DND-41 (cell line): ENCODE measurements around the gene B4GALT3.

Source experiments
- EZH2 ChIP-seq: IDR thresholded peaks from 3 replicates; pipeline ENCODE4 v1.6.1; 2012; ENCODE audit warnings: borderline replicate concordance, low read depth, mild to moderate bottlenecking, moderate library complexity, low read length, inconsistent platforms; ENCODE audit not compliant: severe bottlenecking
- TF ChIP-seq, protein P1 (sequence below): IDR thresholded peaks from 2 replicates; pipeline ENCODE4 v1.5.1; 2012; ENCODE audit warnings: borderline replicate concordance, low read length, moderate library complexity, mild to moderate bottlenecking; ENCODE audit not compliant: poor library complexity, severe bottlenecking; ENCODE audit errors: extremely low read depth

DNA sequence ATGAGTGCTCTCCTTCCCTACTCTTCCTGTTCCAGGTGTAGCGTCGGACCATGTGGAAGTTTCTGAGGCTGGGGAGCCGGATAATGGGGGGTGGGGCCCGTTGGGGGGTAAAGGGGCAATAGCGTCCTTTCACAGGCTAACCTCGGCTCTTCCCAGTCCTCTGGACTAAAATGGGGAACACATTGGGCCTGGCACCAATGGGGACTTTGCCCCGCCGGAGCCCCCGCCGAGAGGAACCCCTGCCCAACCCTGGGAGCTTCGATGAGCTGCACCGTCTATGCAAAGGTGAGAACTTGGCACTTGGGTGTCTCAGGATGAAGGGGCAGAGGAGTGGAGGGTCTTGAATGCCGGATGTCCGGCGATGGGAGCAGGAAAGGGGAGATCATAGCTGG is 49.0 kb upstream of the B4GALT3 start:
- no peak for TF ChIP-seq EZH2
- TF ChIP-seq, protein P1, sequence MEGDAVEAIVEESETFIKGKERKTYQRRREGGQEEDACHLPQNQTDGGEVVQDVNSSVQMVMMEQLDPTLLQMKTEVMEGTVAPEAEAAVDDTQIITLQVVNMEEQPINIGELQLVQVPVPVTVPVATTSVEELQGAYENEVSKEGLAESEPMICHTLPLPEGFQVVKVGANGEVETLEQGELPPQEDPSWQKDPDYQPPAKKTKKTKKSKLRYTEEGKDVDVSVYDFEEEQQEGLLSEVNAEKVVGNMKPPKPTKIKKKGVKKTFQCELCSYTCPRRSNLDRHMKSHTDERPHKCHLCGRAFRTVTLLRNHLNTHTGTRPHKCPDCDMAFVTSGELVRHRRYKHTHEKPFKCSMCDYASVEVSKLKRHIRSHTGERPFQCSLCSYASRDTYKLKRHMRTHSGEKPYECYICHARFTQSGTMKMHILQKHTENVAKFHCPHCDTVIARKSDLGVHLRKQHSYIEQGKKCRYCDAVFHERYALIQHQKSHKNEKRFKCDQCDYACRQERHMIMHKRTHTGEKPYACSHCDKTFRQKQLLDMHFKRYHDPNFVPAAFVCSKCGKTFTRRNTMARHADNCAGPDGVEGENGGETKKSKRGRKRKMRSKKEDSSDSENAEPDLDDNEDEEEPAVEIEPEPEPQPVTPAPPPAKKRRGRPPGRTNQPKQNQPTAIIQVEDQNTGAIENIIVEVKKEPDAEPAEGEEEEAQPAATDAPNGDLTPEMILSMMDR, result no peak
